ENCODE results near the gene CTRL. TPM values are rescaled to one million over a fixed set of nuclear protein-coding genes. Genes with fewer than 3 reads are reported as not detected.
A peak's percentile ranks its signal among the peaks of the same experiment; 100 is the strongest.

The CTRL gene
- total and polyA plus RNA-seq, 2 donors (not counting 3 experiments of a cell fraction or from before 2014, with no cell fraction given), result 1.0 to 1.1 TPM

DNA sequence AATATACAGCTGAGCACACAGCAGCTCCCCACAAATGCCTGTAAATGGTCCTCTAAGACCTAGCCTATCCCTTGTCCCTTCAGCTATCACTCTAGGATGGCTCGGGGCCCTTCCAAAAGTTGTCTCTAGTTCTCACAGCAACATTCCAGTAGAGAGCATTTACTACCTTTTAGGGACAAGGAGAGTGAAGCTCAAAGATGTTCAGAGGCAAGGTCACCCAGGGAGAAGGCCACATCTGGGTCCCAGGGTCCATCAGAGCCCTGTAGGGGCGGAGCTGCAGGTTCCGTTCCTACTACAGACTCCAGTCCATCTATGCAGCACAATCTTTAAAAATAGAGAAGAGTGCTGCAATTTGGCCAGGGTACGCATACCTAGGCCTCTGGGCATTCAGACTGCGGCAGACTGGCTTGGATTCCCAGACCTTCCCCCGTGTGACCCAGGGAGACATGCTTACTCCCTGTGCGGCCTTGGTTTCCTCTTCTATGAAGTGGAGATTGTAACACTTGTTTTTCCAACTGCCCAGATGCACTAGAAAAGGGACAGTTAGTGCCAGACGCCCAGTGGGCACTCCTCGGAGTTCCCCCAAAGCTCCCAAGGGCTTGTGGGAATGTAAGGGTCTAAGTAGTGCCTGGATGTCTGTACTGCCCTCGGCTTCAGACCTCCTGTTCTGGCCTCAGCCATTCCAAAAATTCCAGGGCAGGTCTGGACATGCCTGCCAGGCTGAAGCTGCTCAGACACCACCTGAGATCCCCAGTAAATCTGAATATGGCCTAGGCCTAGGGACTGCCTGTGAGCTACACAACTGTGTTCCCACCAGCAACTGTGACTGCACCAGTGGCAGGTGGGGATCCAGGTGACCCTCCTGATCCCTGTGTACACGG is 34.2 kb upstream of the CTRL start:
- peaks cover 52% of the 10 kb centered on the region for H3K79me2 ChIP-seq (ENCODE audit: control insufficient read depth, insufficient read depth, low read length)

DNA sequence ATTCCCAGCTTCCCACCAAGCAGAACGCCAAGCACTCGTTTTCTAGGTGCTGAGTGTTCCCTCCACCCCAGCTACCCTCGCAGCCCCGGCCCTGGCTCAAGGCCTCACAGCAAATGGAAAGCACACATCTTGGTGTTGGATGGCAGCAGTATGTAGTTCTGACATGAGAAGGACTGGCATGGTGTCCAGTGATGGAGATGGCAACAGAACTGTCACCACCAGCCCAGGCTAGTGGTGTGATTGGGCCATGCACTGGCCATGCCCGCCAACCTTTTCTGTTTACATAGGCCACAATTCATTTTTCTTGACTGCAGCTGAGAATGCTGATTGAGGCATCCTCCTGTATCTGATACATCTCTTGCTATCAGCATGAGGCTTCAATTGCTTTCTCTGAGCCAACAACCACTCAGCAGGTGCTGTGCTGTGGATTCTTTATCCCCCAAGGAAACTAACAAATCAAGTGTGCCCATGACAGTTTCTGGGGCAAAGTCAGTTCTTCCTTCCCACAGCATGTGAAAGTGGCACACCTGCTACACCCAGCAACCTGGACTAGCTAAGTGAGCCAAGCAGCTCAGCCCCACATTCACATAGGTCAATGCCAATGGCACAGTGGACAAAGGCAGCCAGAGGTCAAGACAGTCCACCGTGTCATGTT is 32.9 kb upstream of the CTRL start:
- H3K27me3 ChIP-seq (ENCODE audit: control insufficient read depth in 2 of 2, insufficient read depth in 2 of 2, low read length in 2 of 2), result no peaks in the 10 kb centered on the region
- dilution Hi-C loops (cut with MboI; ENCODE audit: extremely low pct_ligation_motif_present, low sequenced_read_pairs) (no loop called here), intact Hi-C loops (cut with micrococcal nuclease) (no loop called here)
- no TSS peak for BruUV-seq (replicated peaks)
- ChIA-PET CTCF (interaction anchor here (1.3 to 1.4 kb wide), 2 partner anchors 40 to 104 kb away, joined by 4 to 5 read pairs; no protein-coding TSS in a partner anchor), POLR2A (no interaction called here)
- DNase-seq (ENCODE audit: low read depth, low spot score), result no peak
- no peak for FAIRE-seq
- H3K4me2 ChIP-seq (ENCODE audit: insufficient read depth, low read length), result no peak overlapping the region
- no peaks in the 10 kb centered on the region for H4K20me1 ChIP-seq (replicated peaks; ENCODE audit: control insufficient read depth, extremely low read depth, insufficient read depth, low read length)
- no peak overlapping the region for H3K9ac ChIP-seq (replicated peaks; ENCODE audit: extremely low read depth, insufficient read depth, low read length)
- H3K36me3 ChIP-seq (ENCODE audit: control insufficient read depth in 2 of 2, extremely low read depth in 1 of 2, insufficient read depth in 2 of 2, low read length in 2 of 2), result peaks cover 10 to 31% of the 10 kb centered on the region in 2 experiments
- H3K4me3 ChIP-seq (replicated peaks in 1 of 3; ENCODE audit: insufficient read depth in 1 of 3, low read depth in 1 of 3, low read length in 3 of 3), result no peak overlapping the region
- H3K9me3 ChIP-seq (replicated peaks; ENCODE audit: control insufficient read depth, insufficient read depth, low read length), result no peaks in the 10 kb centered on the region
- peaks cover 22% of the 10 kb centered on the region for H3K4me1 ChIP-seq (ENCODE audit: control insufficient read depth, extremely low read depth, insufficient read depth, low read length)
- no peaks in the 10 kb centered on the region for H3K9me1 ChIP-seq (replicated peaks; ENCODE audit: control insufficient read depth, extremely low read depth, insufficient read depth, low read length)
- H2AFZ ChIP-seq (ENCODE audit: low read depth, low read length), result no peak overlapping the region
- no peak overlapping the region for H3K27ac ChIP-seq (ENCODE audit: insufficient read depth, low read depth, low read length)
- peaks cover 52% of the 10 kb centered on the region for H3K79me2 ChIP-seq (ENCODE audit: control insufficient read depth, insufficient read depth, low read length)
- TF ChIP-seq JUN (IDR thresholded peaks at IDR 0.05; ENCODE audit: borderline replicate concordance, insufficient read depth, insufficient read length, low read depth), result no peak
- TF ChIP-seq MYC (IDR thresholded peaks at IDR 0.05; ENCODE audit: low read depth, low read length), result no peak
- no peak for TF ChIP-seq EZH2 (IDR thresholded peaks at IDR 0.05; ENCODE audit: borderline replicate concordance, low read depth, low read length, severe bottlenecking)
- TF ChIP-seq, protein P1, sequence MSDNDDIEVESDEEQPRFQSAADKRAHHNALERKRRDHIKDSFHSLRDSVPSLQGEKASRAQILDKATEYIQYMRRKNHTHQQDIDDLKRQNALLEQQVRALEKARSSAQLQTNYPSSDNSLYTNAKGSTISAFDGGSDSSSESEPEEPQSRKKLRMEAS (IDR thresholded peaks at IDR 0.05; ENCODE audit: insufficient read depth, insufficient read length), result no peak

More for the DNA sequence above, 34.2 kb upstream of the CTRL start:
- H3K36me3 ChIP-seq (ENCODE audit: control insufficient read depth in 2 of 2, extremely low read depth in 1 of 2, insufficient read depth in 2 of 2, low read length in 2 of 2), result peaks cover 7 to 18% of the 10 kb centered on the region in 2 experiments
- no peaks in the 10 kb centered on the region for H3K9me3 ChIP-seq (replicated peaks; ENCODE audit: control insufficient read depth, insufficient read depth, low read length)
- peak overlapping the region in 1 of 3 experiments; percentile 97 for H3K4me3 ChIP-seq (replicated peaks in 1 of 3; ENCODE audit: insufficient read depth in 1 of 3, low read depth in 1 of 3, low read length in 3 of 3)
- POLR2A ChIA-PET, result interaction anchor here (1.1 kb wide), 2 partner anchors 30 to 272 kb away, joined by 3 to 5 read pairs; no protein-coding TSS in a partner anchor
- intact Hi-C loops (cut with micrococcal nuclease) (no loop called here), dilution Hi-C loops (cut with MboI; ENCODE audit: extremely low pct_ligation_motif_present, low sequenced_read_pairs) (no loop called here)
- no TSS peak for BruUV-seq (replicated peaks)
- no peaks in the 10 kb centered on the region for H3K9me1 ChIP-seq (replicated peaks; ENCODE audit: control insufficient read depth, extremely low read depth, insufficient read depth, low read length)
- H3K4me2 ChIP-seq (ENCODE audit: insufficient read depth, low read length), result peak overlapping the region; percentile 77
- FAIRE-seq (no peak), DNase-seq (ENCODE audit: low read depth, low spot score) (no peak)
- H3K27ac ChIP-seq (ENCODE audit: insufficient read depth, low read depth, low read length), result peak overlapping the region; percentile 10
- peak overlapping the region; percentile 2 for H3K9ac ChIP-seq (replicated peaks; ENCODE audit: extremely low read depth, insufficient read depth, low read length)
- no peaks in the 10 kb centered on the region for H3K27me3 ChIP-seq (ENCODE audit: control insufficient read depth in 2 of 2, insufficient read depth in 2 of 2, low read length in 2 of 2)
- CTCF ChIA-PET, result interaction anchor here (1.0 to 2.2 kb wide), 7 partner anchors 24 to 75 kb away, joined by 3 to 13 read pairs (median 4); partner anchors contain the start of gene PSMB10
- peaks cover 22% of the 10 kb centered on the region for H3K4me1 ChIP-seq (ENCODE audit: control insufficient read depth, extremely low read depth, insufficient read depth, low read length)
- TF ChIP-seq, protein P1 (IDR thresholded peaks at IDR 0.05; ENCODE audit: insufficient read depth, insufficient read length), result no peak
- TF ChIP-seq EZH2 (IDR thresholded peaks at IDR 0.05; ENCODE audit: borderline replicate concordance, low read depth, low read length, severe bottlenecking), result no peak
- no peak for TF ChIP-seq MYC (IDR thresholded peaks at IDR 0.05; ENCODE audit: low read depth, low read length)
- no peak for TF ChIP-seq POLR2A (IDR thresholded peaks at IDR 0.05; ENCODE audit: low read depth, low read length)
- no peaks in the 10 kb centered on the region for H4K20me1 ChIP-seq (replicated peaks; ENCODE audit: control insufficient read depth, extremely low read depth, insufficient read depth, low read length)
- H2AFZ ChIP-seq (ENCODE audit: low read depth, low read length), result no peak overlapping the region

Data from endothelial cell of umbilical vein (primary cell).